HG02623 (cell line): ENCODE results near the gene SIRT2.
"Not testable (repeated sequence)": the region's sequence is repeated elsewhere in the genome, so short reads cannot be mapped to it uniquely, and the experiment has no call there.

Experiments
- ATAC-seq: cut with Tn5 transposase; IDR thresholded peaks from one replicate; pipeline ENCODE4 v1.9.1; 2021; ENCODE audit warnings: moderate library complexity; ENCODE audit not compliant: unreplicated experiment

SIRT2 gene

DNA sequence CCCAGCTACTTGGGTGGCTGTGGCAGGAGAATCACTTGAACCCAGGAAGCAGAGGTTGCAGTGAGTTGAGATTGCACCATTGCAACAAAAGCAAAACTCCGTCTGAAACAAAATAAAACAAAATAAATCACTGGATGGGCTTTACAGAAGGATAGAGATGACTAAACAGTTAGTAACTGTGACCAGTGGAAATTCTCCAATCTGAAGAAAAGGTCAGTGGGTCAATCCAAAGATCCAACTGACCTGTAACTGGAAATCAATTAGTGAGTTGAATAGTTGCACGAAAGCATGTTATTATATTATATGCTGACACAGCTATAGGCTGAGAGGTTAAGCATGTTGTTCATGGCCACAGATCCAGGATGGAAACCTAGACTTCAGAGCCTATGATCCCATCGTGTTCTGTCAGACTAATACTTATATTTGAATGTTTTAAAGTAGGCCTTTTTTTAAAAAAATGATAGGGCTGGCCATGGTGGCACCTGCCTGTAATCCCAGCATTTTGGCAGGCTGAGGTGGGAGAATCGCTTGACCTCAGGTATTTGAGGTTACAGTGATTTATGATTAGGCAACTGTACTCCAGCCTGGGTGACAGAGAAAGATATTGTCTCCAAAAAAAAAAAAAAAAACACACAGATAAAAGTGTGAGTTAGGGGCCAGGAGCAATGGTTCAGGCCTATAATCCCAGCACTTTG, 69.2 kb downstream of the SIRT2 start:
- ATAC-seq = no peak

- ATAC-seq = not testable (repeated sequence)
Measured at GRCh38 chr19:38829203-38829602, 70.2 kb downstream of the SIRT2 start.
